Heart left ventricle (tissue), 13 donors: ENCODE results near the gene CEACAM1.

ENCODE experiments used
- POLR2A ChIP-seq, 2 donors: fragments of 450-650 bp; IDR thresholded peaks; one replicate each; pipeline ENCODE4 v1.6.1; 2017; ENCODE audit warnings: antibody characterized with exemption in 2 of 2, mild to moderate bottlenecking in 2 of 2, moderate library complexity in 2 of 2
- TF ChIP-seq, protein P1 (sequence below), 12 donors: fragments of 200-600 bp; sonication (generic) in 4 of 12; IDR thresholded peaks; one replicate each; pipeline versions ENCODE4 v1.5.0 to v1.8.0; 2018 to 2022; ENCODE audit warnings: antibody characterized with exemption in 12 of 12, mild to moderate bottlenecking in 5 of 12
- donor health status: ischemic (EF 13 %, LVEDD 7.1; RV severe dilation, severe dysfunction).
- donor health status: DM: no; HTN: yes; CAD: no.
- donor health status: DM: no; HTN: no; CAD: no.
- donor health status: ischemic (EF 25% LVEDD 6.9; RV normal size, moderate dysfunction).
- donor health status: ischemic (EF 25% LVEDD 5.7; RV mildly dilated, moderate dysfunction).
- donor health status: ischemic (EF 35%, LVEDD 5.7; RV mildly dilated, moderate dysfunction).
- donor health status: nonischemic (EF 11% LVEDD 7.7; RV severe dilation, severe dysfunction).
- donor health status: DM: yes; HTN: yes; CAD: no.
- donor health status: PGD.
- donor health status: ischemic (EF 29% LVEDD 5.4; RV normal size, mild dysfunction).
- donor health status: nonischemic (EF 23%, LVEDD 6.1; RV moderate dilation, normal function).

DNA sequence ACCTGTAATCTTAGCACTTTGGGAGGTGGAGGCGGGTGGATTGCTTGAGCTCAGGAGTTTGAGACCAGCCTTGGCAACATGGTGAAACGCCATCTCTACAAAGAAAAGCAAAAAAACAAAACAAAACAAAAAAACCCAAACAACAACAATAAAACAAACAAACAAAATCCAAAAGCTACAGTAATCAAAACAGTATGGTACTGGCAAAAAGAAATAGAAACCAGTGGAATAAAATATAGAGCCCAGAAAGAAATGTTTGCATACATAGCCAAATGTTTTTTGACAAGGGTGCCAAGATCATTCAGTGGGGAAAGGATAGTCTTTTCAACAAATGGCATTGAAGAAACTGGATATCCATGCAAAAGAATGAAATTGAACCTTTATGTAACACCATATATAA, 11.5 kb downstream of the CEACAM1 start:
- TF ChIP-seq, protein P1, sequence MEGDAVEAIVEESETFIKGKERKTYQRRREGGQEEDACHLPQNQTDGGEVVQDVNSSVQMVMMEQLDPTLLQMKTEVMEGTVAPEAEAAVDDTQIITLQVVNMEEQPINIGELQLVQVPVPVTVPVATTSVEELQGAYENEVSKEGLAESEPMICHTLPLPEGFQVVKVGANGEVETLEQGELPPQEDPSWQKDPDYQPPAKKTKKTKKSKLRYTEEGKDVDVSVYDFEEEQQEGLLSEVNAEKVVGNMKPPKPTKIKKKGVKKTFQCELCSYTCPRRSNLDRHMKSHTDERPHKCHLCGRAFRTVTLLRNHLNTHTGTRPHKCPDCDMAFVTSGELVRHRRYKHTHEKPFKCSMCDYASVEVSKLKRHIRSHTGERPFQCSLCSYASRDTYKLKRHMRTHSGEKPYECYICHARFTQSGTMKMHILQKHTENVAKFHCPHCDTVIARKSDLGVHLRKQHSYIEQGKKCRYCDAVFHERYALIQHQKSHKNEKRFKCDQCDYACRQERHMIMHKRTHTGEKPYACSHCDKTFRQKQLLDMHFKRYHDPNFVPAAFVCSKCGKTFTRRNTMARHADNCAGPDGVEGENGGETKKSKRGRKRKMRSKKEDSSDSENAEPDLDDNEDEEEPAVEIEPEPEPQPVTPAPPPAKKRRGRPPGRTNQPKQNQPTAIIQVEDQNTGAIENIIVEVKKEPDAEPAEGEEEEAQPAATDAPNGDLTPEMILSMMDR (IDR thresholded peaks at IDR 0.05), result no peak
- no peak for TF ChIP-seq POLR2A (IDR thresholded peaks at IDR 0.05)
